Stimulated activated CD4-positive, alpha-beta T cell treated with anti-CD3 and anti-CD28 coated beads, Interleukin-4, amount 100 ng/mL, for 4 hours (primary cell): ENCODE results near the gene EDDM3A.
"Not testable (repeated sequence)": the region's sequence is repeated elsewhere in the genome, so short reads cannot be mapped to it uniquely, and the experiment has no call there.

Source experiments
- DNase-seq, 2 experiments: peaks; one replicate each; pipeline ENCODE4 v3.0.0-alpha.2; 2020

EDDM3A gene

GRCh38 chr14:20745571-20746358, at the start of gene EDDM3A:
TSS of gene EDDM3A (plus strand) at chr14:20745887. CDS start at chr14:20747581, 1,694 bp downstream.
- no peak for DNase-seq

- DNase-seq, result no peak
These were observed 48.9 kb upstream of the EDDM3A start for GRCh38 chr14:20696764-20697163.

- DNase-seq, result peak; percentile 47 to 56
These were observed 48.2 kb upstream of the EDDM3A start for GRCh38 chr14:20697273-20698017.

GRCh38 chr14:20698018-20698329, 47.7 kb upstream of the EDDM3A start:
- no peak for DNase-seq

GRCh38 chr14:20698934-20699333, 46.8 kb upstream of the EDDM3A start:
- DNase-seq, result no peak

GRCh38 chr14:20699931-20700330, 45.8 kb upstream of the EDDM3A start:
- no peak for DNase-seq

- not testable (repeated sequence) for DNase-seq
These were observed 44.7 kb upstream of the EDDM3A start for GRCh38 chr14:20700965-20701364.

- no peak for DNase-seq
These were observed 38.9 kb upstream of the EDDM3A start for GRCh38 chr14:20706657-20707355.

GRCh38 chr14:20707622-20708021, 38.1 kb upstream of the EDDM3A start:
- no peak for DNase-seq

GRCh38 chr14:20711261-20711660, 34.4 kb upstream of the EDDM3A start:
- DNase-seq, result no peak

GRCh38 chr14:20711685-20712084, 34.0 kb upstream of the EDDM3A start:
- no peak for DNase-seq

- no peak for DNase-seq
These were observed 32.8 kb upstream of the EDDM3A start for GRCh38 chr14:20712904-20713303.

- DNase-seq, result no peak
These were observed 31.0 kb upstream of the EDDM3A start for GRCh38 chr14:20714593-20715250.

- DNase-seq, result no peak
These were observed 25.9 kb upstream of the EDDM3A start for GRCh38 chr14:20719777-20720176.

- no peak for DNase-seq
These were observed 24.9 kb upstream of the EDDM3A start for GRCh38 chr14:20720741-20721140.

GRCh38 chr14:20722016-20722415, 23.7 kb upstream of the EDDM3A start:
- no peak for DNase-seq

GRCh38 chr14:20723488-20723887, 22.2 kb upstream of the EDDM3A start:
- DNase-seq, result no peak

GRCh38 chr14:20726121-20726520, 19.6 kb upstream of the EDDM3A start:
- not testable (repeated sequence) for DNase-seq

- no peak for DNase-seq
These were observed 19.2 kb upstream of the EDDM3A start for GRCh38 chr14:20726531-20726930.

- no peak for DNase-seq
These were observed 14.8 kb upstream of the EDDM3A start for GRCh38 chr14:20730891-20731290.

- DNase-seq, result no peak
These were observed 13.2 kb upstream of the EDDM3A start for GRCh38 chr14:20732477-20732876.

GRCh38 chr14:20732979-20733635, 12.6 kb upstream of the EDDM3A start:
- DNase-seq, result no peak
